Measurements from ENCODE around the gene HEATR1. TPM values are rescaled to one million over a fixed set of nuclear protein-coding genes. Genes with fewer than 3 reads are reported as not detected.
A peak's percentile ranks its signal among the peaks of the same experiment; 100 is the strongest.
"Not testable (repeated sequence)": the region's sequence is repeated elsewhere in the genome, so short reads cannot be mapped to it uniquely, and the experiment has no call there.

The HEATR1 gene, protein sequence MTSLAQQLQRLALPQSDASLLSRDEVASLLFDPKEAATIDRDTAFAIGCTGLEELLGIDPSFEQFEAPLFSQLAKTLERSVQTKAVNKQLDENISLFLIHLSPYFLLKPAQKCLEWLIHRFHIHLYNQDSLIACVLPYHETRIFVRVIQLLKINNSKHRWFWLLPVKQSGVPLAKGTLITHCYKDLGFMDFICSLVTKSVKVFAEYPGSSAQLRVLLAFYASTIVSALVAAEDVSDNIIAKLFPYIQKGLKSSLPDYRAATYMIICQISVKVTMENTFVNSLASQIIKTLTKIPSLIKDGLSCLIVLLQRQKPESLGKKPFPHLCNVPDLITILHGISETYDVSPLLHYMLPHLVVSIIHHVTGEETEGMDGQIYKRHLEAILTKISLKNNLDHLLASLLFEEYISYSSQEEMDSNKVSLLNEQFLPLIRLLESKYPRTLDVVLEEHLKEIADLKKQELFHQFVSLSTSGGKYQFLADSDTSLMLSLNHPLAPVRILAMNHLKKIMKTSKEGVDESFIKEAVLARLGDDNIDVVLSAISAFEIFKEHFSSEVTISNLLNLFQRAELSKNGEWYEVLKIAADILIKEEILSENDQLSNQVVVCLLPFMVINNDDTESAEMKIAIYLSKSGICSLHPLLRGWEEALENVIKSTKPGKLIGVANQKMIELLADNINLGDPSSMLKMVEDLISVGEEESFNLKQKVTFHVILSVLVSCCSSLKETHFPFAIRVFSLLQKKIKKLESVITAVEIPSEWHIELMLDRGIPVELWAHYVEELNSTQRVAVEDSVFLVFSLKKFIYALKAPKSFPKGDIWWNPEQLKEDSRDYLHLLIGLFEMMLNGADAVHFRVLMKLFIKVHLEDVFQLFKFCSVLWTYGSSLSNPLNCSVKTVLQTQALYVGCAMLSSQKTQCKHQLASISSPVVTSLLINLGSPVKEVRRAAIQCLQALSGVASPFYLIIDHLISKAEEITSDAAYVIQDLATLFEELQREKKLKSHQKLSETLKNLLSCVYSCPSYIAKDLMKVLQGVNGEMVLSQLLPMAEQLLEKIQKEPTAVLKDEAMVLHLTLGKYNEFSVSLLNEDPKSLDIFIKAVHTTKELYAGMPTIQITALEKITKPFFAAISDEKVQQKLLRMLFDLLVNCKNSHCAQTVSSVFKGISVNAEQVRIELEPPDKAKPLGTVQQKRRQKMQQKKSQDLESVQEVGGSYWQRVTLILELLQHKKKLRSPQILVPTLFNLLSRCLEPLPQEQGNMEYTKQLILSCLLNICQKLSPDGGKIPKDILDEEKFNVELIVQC (N-terminal part only)
- total RNA-seq (2014; rRNA removed; shearing (Covaris generic)) = 84.3 and 102 TPM in 2 replicates
- polyA plus RNA-seq (2014; cell fraction: nucleus; rRNA removed) = 42.9 and 44.9 TPM in 2 replicates

DNA sequence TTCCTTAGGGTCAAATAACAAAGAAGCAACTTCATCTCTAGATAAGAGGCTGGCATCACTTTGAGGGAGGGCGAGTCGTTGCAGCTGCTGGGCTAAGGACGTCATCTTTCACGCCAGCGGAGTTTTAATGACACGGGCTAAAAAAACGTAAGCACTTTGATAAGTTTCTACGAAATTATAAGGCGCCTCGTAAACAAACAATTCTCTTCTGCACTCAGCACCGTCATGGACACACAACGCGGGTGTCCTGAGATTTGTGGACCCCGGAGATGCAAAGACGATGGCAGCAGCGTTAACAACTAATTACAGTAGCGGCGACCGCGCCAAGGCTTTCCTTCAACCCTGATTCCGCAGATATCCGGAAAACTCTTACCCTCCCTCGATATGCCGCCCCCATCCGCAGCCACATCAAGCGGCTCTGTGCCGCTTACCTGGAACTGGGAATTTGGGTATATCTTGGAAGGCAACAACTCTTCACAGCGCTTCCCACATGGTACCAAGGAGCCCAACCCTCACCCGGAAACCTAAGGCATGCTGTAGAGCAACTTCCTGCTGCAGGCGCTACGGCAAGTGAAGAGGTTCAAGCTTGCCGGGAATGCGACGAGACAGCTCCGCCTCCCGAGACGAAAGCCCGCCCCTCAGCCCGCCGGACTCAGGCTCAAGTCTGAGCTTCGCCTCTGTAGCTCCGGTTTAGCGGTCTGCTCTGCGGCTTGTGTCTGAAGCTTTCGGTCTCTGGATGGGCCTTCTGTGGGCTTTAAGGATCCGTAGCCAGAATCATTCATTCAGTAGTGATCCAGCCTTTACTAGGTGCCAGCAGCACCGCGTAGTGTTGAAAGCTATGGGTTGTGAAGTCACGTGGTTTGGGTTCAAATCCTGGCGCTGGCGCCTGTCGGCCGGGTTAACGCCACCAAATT lies at the start of gene HEATR1:
Gene HEATR1 (minus strand): TSS at position 526 of the 914 bp plus-strand sequence. CDS start 421 bp downstream, at position 105.
- DNase-seq (ENCODE audit: extremely low read depth, low read depth) = peak; percentile 97

DNA sequence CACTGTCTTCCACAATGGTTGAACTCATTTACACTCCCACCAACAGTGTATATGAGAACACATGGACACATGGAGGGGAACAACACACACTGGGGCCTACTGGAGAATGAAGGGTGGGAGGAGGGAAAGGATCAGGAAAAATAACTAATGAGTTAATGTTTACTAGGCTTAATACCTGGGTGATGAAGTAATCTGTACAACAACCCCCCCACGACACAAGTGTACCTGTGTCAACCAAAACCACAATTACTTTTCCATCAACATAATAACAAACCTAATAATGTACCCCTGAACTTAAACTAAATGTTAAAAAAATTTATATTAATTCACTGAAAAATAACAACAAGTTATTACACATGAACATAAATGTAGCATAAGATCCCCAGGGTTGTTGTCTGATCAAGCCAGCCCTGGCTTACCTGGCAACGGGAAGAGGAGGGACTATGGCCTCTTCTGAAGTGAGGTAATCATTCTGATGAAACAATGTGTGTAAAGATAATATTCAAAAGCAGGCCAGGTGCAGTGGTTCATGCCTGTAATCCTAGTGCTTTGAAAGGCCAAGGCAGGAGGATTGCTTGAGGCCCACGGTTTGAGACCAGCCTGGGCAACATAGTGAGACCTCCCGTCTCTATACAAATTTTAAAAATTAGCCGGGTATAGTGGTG lies 40.8 kb upstream of the HEATR1 start:
- no peak for DNase-seq (ENCODE audit: extremely low read depth, low read depth)

DNA sequence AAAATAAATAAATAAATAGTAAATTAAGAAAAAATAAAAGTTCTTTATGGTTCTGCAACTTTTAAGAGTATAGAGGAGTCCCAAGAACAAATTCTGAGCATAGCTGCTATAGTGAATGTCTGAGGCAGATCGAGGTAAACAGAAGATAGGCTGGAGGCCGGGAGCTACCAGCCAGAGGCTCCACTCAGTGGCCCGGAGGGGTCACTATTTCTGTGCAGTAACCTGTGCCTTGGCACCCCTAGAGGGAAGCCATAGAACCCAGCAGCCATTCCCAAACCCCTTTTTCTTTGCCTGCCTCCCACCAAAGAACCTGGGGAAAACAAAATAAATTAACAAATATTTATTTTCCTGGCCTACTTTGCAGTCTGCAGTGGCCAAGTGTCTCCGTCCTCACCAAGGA lies 38.4 kb upstream of the HEATR1 start:
- DNase-seq (ENCODE audit: extremely low read depth, low read depth) = no peak

DNA sequence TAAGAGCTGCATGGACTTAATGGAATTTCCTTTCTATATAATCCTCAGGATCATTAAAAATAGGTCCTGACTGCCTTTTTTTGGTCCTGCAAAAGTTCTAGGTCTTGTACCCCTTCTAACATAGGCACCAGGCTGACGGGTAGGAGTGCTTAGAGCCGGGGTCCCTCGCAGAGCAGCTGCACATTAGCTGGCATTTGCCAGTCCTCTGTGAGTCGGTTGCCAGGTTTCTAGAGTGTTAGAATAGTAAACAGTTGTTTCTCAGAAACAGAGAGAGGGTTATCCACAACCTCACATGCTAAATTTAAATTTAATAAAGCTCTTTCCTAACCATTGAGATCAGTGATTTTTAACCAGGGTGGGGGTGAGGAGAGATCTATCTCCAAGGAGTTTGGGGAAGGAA lies 35.4 kb upstream of the HEATR1 start:
- no peak for DNase-seq (ENCODE audit: extremely low read depth, low read depth)

DNA sequence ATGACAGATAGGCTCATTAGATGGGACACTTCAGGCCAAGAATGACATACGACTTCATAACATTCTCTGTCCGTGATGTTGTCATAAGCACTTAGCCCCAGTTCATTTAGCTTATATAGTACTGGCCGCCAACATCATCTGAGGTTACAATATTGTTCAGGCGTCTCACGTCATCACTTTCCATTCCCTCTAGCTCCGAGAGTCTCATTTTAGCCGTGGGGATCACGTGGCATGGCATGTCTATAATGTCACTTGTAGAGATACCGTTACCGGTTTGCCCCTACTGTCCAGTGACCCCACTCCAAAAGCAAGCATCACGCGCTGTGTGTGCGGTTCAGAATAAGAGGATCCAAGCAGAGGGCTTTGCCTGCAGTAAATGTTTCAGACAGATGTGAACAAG lies 34.6 kb upstream of the HEATR1 start:
- no peak for DNase-seq (ENCODE audit: extremely low read depth, low read depth)

DNA sequence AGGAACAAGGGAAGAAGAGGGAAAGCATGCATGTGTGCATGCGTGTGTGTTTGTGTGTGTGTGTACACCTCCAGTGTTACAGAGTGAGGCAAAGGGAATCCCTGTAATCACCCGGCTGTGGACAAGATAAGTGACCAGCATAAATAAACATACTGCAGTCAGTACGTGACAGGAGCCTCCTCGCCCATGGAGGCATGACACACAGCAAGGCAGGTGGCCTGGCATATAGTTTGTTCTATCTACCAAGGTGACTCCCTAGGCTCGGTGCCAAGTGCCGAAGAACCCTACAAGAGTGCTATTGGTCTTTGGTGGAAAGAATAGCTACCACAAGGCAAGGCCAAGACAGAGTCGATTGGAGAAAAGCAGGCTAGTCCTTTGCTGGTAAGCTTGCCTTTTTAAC lies 31.7 kb upstream of the HEATR1 start:
- DNase-seq (ENCODE audit: extremely low read depth, low read depth) = no peak

DNA sequence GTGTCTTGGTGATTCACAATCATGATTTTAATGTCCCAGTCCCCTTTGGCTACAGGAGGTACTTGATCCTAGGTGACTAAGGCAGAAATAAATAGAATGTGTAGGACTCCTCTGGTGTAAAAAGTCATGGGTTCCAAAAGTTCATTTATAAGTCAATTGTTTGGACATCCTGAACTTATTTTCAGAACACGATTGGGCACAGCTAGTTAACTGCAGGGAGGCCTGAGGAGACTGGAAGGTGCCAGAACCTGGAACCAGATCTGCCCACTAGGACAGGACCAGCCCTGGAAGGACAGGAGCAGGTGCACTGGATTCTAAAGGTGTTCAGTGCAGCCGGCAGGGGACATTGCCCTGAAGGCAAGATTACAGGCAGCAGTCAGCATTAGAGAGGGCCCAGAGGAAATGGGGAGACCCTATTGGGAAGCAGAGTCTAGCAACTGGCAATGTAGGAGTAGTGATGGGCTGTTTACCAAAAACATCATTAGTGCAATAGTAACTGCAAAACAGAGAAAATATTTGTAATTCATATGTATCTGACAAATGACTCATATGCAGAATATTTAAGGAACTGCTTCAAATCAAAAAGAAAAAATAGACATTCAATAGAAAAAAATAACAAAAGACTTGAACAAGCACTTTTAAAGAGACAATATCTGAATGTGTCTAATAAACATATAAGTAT lies 23.6 kb upstream of the HEATR1 start:
- no peak for DNase-seq (ENCODE audit: extremely low read depth, low read depth)

DNA sequence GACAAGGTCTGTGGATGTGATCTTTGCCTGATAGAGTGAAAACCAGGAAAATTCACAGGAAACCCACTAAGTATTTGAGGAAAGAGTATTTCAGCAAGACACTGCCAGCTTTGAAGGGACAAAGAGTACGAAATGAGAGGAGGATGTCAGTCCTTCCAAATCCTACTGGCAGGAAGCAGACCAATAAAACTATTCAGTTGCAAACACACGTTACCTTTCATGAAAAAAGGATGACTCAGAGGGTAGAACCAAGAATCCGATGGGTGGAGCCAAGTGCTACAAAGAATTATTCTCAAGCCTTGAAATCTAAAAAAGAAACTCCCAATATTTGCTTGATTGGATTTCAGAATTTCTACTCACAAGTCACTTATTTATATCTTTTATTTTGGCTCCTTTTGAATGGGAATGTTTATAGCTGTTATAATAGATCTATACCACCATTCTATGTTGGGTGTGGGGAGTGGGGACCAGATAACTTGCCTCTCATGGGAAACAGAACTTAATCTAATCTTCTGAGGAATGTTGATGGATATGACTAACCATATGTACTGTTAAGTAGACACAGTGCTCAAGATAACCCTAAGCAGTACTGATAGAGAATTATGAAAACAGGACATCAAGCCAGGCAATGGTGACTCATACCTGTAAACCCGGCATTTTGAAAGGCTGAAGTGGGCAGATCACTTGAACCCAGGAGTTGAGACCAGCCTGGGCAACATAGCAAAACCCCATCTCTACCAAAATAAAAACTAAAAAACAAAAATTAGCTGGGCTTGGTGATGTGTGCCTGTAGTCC lies 19.3 kb upstream of the HEATR1 start:
- no peak for DNase-seq (ENCODE audit: extremely low read depth, low read depth)

DNA sequence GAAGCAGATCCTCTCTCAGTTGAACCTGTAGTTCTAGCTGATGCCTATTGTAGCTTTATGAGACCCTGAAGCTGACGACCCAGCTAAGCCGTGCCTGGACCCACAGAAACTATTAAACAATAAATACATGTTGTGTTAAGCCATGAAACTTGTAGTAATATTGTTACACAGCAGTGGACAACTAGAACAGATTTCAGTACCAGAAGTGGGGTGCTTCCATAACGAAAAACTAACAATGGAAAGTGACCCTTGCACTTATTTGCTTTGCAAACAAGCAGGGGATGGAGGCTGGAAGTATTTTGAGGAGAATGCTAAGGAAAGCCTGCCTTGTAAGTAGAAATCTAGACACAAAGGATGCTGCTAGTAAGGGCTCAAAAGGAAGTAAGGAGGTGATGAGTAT lies 18.1 kb upstream of the HEATR1 start:
- DNase-seq (ENCODE audit: extremely low read depth, low read depth) = no peak

DNA sequence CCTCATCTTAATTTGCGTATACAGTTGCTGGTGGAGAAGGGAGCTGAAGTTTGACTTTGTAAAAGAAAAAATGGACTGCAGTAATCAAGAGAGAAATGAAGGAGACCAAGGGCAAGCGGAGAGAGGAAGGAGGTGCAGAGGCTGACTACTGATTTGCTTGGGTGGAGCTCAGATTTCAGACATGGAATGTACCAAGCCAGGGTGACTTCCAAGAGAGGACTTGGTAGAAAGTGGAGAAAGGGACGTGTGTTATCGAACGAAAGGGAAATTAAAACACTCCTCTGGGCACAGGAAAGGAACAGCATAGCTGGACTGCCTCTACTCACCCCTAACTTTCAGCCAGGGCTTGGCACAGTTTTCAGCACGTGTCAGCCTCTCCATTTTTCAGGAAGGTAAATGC lies 15.1 kb upstream of the HEATR1 start:
- no peak for DNase-seq (ENCODE audit: extremely low read depth, low read depth)

DNA sequence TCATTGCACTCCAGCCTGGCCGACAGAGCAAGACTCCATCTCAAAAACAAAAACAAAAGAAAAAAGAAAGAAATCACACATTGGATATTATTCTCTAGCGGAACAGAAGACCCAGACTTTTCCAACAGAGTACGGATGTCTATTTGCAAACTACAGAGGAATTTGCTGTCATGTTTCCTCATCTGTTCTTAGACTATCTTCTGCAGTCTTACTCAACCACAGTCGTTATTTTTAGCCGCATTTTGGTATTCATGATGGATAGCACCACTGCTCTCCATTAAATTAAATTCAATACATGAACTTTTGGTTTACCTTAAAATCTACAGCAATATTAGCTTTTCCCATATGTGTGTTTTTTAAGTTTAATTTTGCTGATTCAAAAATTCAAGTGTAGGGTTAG lies 14.2 kb upstream of the HEATR1 start:
- DNase-seq (ENCODE audit: extremely low read depth, low read depth) = no peak

DNA sequence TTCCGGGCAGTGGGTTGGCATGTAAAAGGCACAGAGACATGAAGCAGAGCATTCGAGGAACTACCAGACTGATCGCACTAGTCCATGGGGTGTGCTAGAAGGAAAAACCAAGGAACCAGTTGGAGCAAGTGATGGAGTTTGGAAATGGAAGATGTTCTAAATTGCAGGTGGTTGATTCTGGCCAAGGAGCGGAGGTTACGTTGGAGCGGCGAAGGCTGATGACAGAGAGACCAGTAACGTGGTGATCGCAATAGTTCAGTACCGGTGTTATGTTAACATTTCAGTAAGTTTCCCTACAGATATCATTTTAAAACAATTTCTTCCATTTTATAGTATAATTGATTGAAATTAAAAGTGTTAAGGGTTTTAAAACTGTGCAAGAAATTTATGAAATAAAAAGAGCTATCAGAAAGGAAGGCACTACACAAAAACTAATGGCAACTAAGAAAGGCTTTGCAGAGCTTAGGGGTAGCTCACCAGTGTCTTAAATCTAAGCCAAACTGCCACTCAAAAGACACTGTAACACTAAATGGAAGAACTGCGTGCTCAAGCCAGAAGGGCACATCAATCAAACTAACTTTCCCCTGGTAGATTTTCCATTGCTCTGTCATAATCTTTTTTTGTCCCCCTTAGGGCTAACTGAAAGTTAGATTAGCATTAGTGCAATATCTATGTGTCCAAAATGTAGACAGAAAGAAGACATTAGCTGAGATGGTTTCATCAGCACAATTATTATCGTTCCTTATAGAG lies 11.3 kb upstream of the HEATR1 start:
- DNase-seq (ENCODE audit: extremely low read depth, low read depth) = no peak

DNA sequence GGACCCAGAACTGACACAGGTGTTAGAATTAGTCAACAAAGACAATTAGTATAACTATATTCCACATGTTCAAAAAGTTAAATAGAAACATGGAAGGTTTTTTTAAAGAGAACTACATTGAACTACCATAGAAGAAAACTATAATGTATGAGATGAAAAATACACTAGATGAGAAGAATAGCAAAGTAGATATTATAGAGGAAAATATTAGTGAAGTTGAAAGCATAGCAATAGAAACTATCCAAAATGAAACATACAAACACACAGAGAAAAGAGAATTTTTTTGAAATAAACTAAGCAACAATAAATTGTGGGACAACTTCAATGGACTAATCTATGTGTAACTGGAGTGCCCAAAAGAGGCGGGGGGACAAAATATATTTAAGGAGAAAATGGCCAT lies 8.0 kb upstream of the HEATR1 start:
- no peak for DNase-seq (ENCODE audit: extremely low read depth, low read depth)

DNA sequence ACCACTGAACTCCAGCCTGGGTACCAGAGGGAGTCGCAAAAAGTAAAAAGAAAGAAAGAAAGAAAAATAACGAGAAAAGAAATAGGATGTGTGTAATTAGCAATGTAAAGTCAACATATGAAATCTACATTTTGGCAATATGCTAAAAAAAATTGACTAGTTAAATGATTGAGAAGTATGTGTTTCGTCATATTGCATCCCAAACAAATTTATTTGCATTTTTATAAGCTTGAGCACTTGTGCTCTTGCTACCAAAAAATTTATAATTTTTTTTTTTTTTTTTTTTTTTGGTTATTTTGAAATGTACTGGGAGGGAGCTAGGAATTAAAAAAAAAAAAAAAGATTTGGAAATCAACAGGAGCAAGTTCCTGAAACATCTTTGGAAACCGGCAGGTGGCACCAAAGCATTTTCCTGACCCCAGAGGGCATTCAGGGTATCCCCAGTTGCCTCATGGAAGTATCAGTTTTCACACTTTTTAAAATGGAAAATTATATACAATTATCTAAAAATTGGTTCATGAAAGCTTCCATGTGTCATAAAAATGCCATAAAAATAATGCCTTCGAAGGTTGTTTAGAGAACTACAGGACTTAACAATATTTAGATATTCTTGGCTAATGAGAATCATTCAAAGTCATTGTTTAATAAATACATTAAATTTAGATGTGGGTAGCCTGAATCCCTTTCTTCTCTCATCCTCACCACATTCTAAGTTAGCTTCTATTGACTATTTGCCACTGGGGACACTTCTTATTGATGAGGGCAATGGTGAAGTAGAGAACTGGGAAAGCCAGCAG lies 4.8 kb upstream of the HEATR1 start:
- DNase-seq (ENCODE audit: extremely low read depth, low read depth) = peak; percentile 71

DNA sequence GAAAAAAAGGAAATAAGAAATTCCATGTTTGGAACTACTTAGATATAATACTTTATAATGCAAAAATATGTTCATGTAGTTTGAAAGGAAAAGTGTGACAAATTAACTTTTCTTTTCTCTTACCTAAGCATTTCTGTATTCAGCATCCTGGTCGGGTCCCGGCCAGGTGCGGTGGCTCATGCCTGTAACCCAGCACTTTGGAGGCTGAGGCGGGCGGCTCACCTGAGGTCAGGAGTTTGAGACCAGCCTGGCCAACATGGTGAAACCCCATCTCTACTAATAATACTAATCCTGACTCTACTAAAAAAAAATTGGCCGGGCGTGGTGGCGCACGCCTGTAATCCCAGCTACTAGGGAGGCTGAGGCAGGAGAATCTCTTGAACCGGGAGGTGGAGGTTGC lies 3.3 kb upstream of the HEATR1 start:
- DNase-seq (ENCODE audit: extremely low read depth, low read depth) = not testable (repeated sequence)

All from NCI-H460 (cell line).